Naive thymus-derived CD4-positive, alpha-beta T cell (primary cell): ENCODE data around the gene MS4A13. TPM values are rescaled to one million over a fixed set of nuclear protein-coding genes. Genes with fewer than 3 reads are reported as not detected.
"Not testable (repeated sequence)": the region's sequence is repeated elsewhere in the genome, so short reads cannot be mapped to it uniquely, and the experiment has no call there.

Source experiments
- ATAC-seq: fragments of 150-1000 bp; cut with Tn5 transposase; 2 replicates; pipeline ENCODE4 v1.10.0; 2021; ENCODE audit warnings: mild to moderate bottlenecking, moderate library complexity
- CTCF ChIA-PET: fragments of 350-600 bp; sonication (Branson Sonifier 250); formaldehyde crosslinking; loops from one replicate; lab custom pipeline; 2021; ENCODE audit warnings: antibody characterized with exemption; lab: Charles Lee
- POLR2A ChIA-PET: fragments of 350-600 bp; sonication (Branson Sonifier 250); formaldehyde crosslinking; loops from one replicate; lab custom pipeline; 2021; ENCODE audit warnings: antibody characterized with exemption, inconsistent platforms; lab: Charles Lee
- DNase-seq, 9 donors: peaks; one replicate each; pipeline versions ENCODE4 v3.0.0 to v3.0.0-alpha.2; 2020 to 2022; ENCODE audit warnings: mixed read lengths in 1 of 9
- H3K27ac ChIP-seq: one replicate; pipeline ENCODE4 v1.7.0; 2013; ENCODE audit warnings: mild to moderate bottlenecking, low read depth, low read length, moderate library complexity
- H3K27me3 ChIP-seq, 2 donors: one replicate each; pipeline ENCODE4 v1.7.0; 2013; ENCODE audit warnings: low read length in 2 of 2, mild to moderate bottlenecking in 2 of 2, moderate library complexity in 2 of 2; ENCODE audit not compliant: control insufficient read depth in 2 of 2, insufficient read depth in 2 of 2
- H3K36me3 ChIP-seq, 3 experiments: 1 replicate in 2 of 3; 2 replicates in 1 of 3; pipeline ENCODE4 v1.7.0; 2013; ENCODE audit warnings: low read length in 3 of 3, mild to moderate bottlenecking in 3 of 3, moderate library complexity in 1 of 3; ENCODE audit not compliant: insufficient read depth in 3 of 3, control insufficient read depth in 2 of 3
- H3K4me1 ChIP-seq, 2 donors: one replicate each; pipeline ENCODE4 v1.7.0; 2013; ENCODE audit warnings: low read length in 2 of 2, mild to moderate bottlenecking in 2 of 2, moderate library complexity in 1 of 2; ENCODE audit not compliant: control insufficient read depth in 2 of 2, insufficient read depth in 2 of 2
- H3K4me3 ChIP-seq: 2 replicates; pipeline ENCODE4 v1.7.0; 2013; ENCODE audit warnings: mild to moderate bottlenecking, low read length
- H3K9me3 ChIP-seq, 3 experiments: 1 replicate in 2 of 3; 2 replicates in 1 of 3; pipeline ENCODE4 v1.7.0; 2013; ENCODE audit warnings: low read length in 3 of 3; ENCODE audit not compliant: control insufficient read depth in 2 of 3
- H3K27ac Mint-ChIP-seq, 9 donors: one replicate each; pipeline ENCODE4 v1.8.0; 2020 to 2022; ENCODE audit warnings: mixed read lengths in 9 of 9, mild to moderate bottlenecking in 8 of 9, moderate library complexity in 5 of 9, inconsistent platforms in 2 of 9
- H3K27me3 Mint-ChIP-seq, 5 donors: one replicate each; pipeline ENCODE4 v1.8.0; 2021 to 2022; ENCODE audit warnings: mixed read lengths in 5 of 5, mild to moderate bottlenecking in 1 of 5
- H3K36me3 Mint-ChIP-seq, 5 donors: one replicate each; pipeline ENCODE4 v1.8.0; 2020 to 2022; ENCODE audit warnings: mixed read lengths in 5 of 5, mild to moderate bottlenecking in 3 of 5, inconsistent platforms in 1 of 5
- H3K4me1 Mint-ChIP-seq, 7 donors: one replicate each; pipeline ENCODE4 v1.8.0; 2020 to 2022; ENCODE audit warnings: mixed read lengths in 7 of 7, mild to moderate bottlenecking in 3 of 7, inconsistent platforms in 1 of 7
- H3K4me3 Mint-ChIP-seq, 10 donors: one replicate each; pipeline ENCODE4 v1.8.0; 2020 to 2022; ENCODE audit warnings: mild to moderate bottlenecking in 10 of 10, mixed read lengths in 10 of 10, moderate library complexity in 6 of 10, inconsistent platforms in 2 of 10
- H3K9me3 Mint-ChIP-seq, 11 donors: one replicate each; pipeline ENCODE4 v1.8.0; 2020 to 2022; ENCODE audit warnings: mixed read lengths in 11 of 11, mild to moderate bottlenecking in 4 of 11, inconsistent platforms in 1 of 11, moderate library complexity in 1 of 11
- intact Hi-C, 2 donors: fragments of 100-400 bp; cut with micrococcal nuclease; formaldehyde crosslinking; loops; one replicate each; pipeline ENCODE4 v1.15.1; 2023
- polyA plus RNA-seq, 2 donors: library from polyadenylated mRNA; unstranded; fragments of 300-500 nt; fragmentation: Illumina TruSeq; gene quantifications; one replicate each; pipeline ENCODE4 v1.2.3, GENCODE V29; 2021
- total RNA-seq, 6 experiments: library from RNA in 5 of 6; stranded (reverse) in 5 of 6; gene quantifications; 1 replicate in 5 of 6; 2 replicates in 1 of 6; pipeline ENCODE4 v1.2.3 and lab custom pipeline; 2021 to 2026

MS4A13 gene
- total and polyA plus RNA-seq, 7 experiments from 2014 or later = not detected

GRCh38 chr11:60504219-60504905, 10.8 kb upstream of the MS4A13 start:
- H3K4me3 Mint-ChIP-seq = peak overlapping the region in 1 of 10 donors; percentile 8
- ATAC-seq (no peak), DNase-seq (no peak)
- POLR2A ChIA-PET = no interaction called here
- no peak overlapping the region for H3K27ac Mint-ChIP-seq
- Histone ChIP-seq H3K27me3 (no peaks in the 10 kb centered on the region), H3K4me3 (no peak overlapping the region), H3K9me3 (no peaks in the 10 kb centered on the region), H3K4me1 (peaks cover 0 to 11% of the 10 kb centered on the region in 2 donors), H3K36me3 (no peaks in the 10 kb centered on the region), H3K27ac (no peak overlapping the region)
- peaks cover 4 to 10% (median 6%) of the 10 kb centered on the region in 7 donors for H3K4me1 Mint-ChIP-seq
- H3K27me3 Mint-ChIP-seq = peaks cover 4 to 55% (median 19%) of the 10 kb centered on the region in 5 donors
- intact Hi-C loops = loop anchor here in 1 of 2 donors (5.0 kb wide), 1 partner anchor 57 kb away; no protein-coding TSS in a partner anchor
- H3K36me3 Mint-ChIP-seq = peaks cover 0 to 4% (median 0%) of the 10 kb centered on the region in 5 donors
- CTCF ChIA-PET = no interaction called here
- peaks cover 0 to 17% (median 4%) of the 10 kb centered on the region in 11 donors for H3K9me3 Mint-ChIP-seq

- H3K27ac Mint-ChIP-seq, POLR2A ChIA-PET, H3K27ac ChIP-seq, intact Hi-C loops, DNase-seq, CTCF ChIA-PET, H3K9me3 ChIP-seq, H3K4me3 Mint-ChIP-seq, H3K4me3 ChIP-seq, H3K4me1 ChIP-seq, H3K36me3 Mint-ChIP-seq, ATAC-seq, H3K4me1 Mint-ChIP-seq, H3K36me3 ChIP-seq, H3K27me3 ChIP-seq: not testable (repeated sequence)
- H3K27me3 Mint-ChIP-seq = peaks cover 9 to 29% (median 21%) of the 10 kb centered on the region in 5 donors
- H3K9me3 Mint-ChIP-seq = peaks cover 0 to 26% (median 7%) of the 10 kb centered on the region in 11 donors
Measured at GRCh38 chr11:60509609-60510008, 5.6 kb upstream of the MS4A13 start.

GRCh38 chr11:60510209-60510608, 5.0 kb upstream of the MS4A13 start:
- intact Hi-C loops, H3K36me3 Mint-ChIP-seq, DNase-seq, H3K4me1 Mint-ChIP-seq, POLR2A ChIA-PET, H3K27me3 ChIP-seq, H3K9me3 ChIP-seq, ATAC-seq, H3K4me3 ChIP-seq, H3K4me1 ChIP-seq, H3K36me3 ChIP-seq, CTCF ChIA-PET, H3K27ac Mint-ChIP-seq, H3K4me3 Mint-ChIP-seq, H3K27ac ChIP-seq: not testable (repeated sequence)
- Mint-ChIP-seq H3K9me3 (peaks cover 0 to 26% (median 7%) of the 10 kb centered on the region in 11 donors), H3K27me3 (peaks cover 11 to 29% (median 19%) of the 10 kb centered on the region in 5 donors)

- no peak overlapping the region for H3K4me3 ChIP-seq
- no peaks in the 10 kb centered on the region for H3K36me3 ChIP-seq
- Mint-ChIP-seq H3K4me3 (no peak overlapping the region), H3K36me3 (peaks cover 0 to 4% (median 0%) of the 10 kb centered on the region in 5 donors), H3K4me1 (peaks cover 0 to 1% (median 0%) of the 10 kb centered on the region in 7 donors), H3K27me3 (peaks cover 9 to 36% (median 20%) of the 10 kb centered on the region in 5 donors), H3K27ac (no peak overlapping the region), H3K9me3 (peaks cover 0 to 26% (median 7%) of the 10 kb centered on the region in 11 donors)
- no peak overlapping the region for H3K27ac ChIP-seq
- DNase-seq = no peak
- POLR2A ChIA-PET = no interaction called here
- no peaks in the 10 kb centered on the region for H3K4me1 ChIP-seq
- peaks cover 0 to 3% of the 10 kb centered on the region in 2 donors for H3K27me3 ChIP-seq
- intact Hi-C loops = no loop called here
- CTCF ChIA-PET = no interaction called here
- no peak for ATAC-seq
- H3K9me3 ChIP-seq = no peaks in the 10 kb centered on the region
Measured at GRCh38 chr11:60511393-60511792, 3.8 kb upstream of the MS4A13 start.

GRCh38 chr11:60512651-60513225, 2.5 kb upstream of the MS4A13 start:
- Mint-ChIP-seq H3K9me3 (peaks cover 0 to 23% (median 7%) of the 10 kb centered on the region in 11 donors), H3K4me1 (peaks cover 0 to 1% (median 0%) of the 10 kb centered on the region in 7 donors), H3K27me3 (peaks cover 2 to 25% (median 17%) of the 10 kb centered on the region in 5 donors), H3K4me3 (no peak overlapping the region), H3K36me3 (peaks cover 0 to 3% (median 0%) of the 10 kb centered on the region in 5 donors), H3K27ac (no peak overlapping the region)
- Histone ChIP-seq H3K9me3 (no peaks in the 10 kb centered on the region), H3K27ac (no peak overlapping the region), H3K36me3 (no peaks in the 10 kb centered on the region), H3K4me1 (no peaks in the 10 kb centered on the region), H3K27me3 (peaks cover 0 to 3% of the 10 kb centered on the region in 2 donors), H3K4me3 (no peak overlapping the region)
- POLR2A ChIA-PET = no interaction called here
- DNase-seq (no peak), ATAC-seq (no peak)
- intact Hi-C loops = no loop called here
- CTCF ChIA-PET = no interaction called here

GRCh38 chr11:60513496-60514460, 1.4 kb upstream of the MS4A13 start:
- intact Hi-C loops = no loop called here
- ChIA-PET POLR2A (no interaction called here), CTCF (no interaction called here)
- Mint-ChIP-seq H3K27me3 (peaks cover 4 to 24% (median 22%) of the 10 kb centered on the region in 5 donors), H3K36me3 (no peaks in the 10 kb centered on the region), H3K4me3 (no peak overlapping the region), H3K27ac (no peak overlapping the region), H3K9me3 (peaks cover 0 to 17% (median 5%) of the 10 kb centered on the region in 11 donors), H3K4me1 (peaks cover 0 to 1% (median 0%) of the 10 kb centered on the region in 7 donors)
- H3K9me3 ChIP-seq = no peaks in the 10 kb centered on the region
- no peak overlapping the region for H3K27ac ChIP-seq
- no peak overlapping the region for H3K4me3 ChIP-seq
- H3K27me3 ChIP-seq = peaks cover 0 to 3% of the 10 kb centered on the region in 2 donors
- DNase-seq = no peak
- no peaks in the 10 kb centered on the region for H3K4me1 ChIP-seq
- no peaks in the 10 kb centered on the region for H3K36me3 ChIP-seq
- no peak for ATAC-seq
